GM18873 (cell line): ENCODE measurements around the gene KIAA0930.
"Not testable (repeated sequence)": the region's sequence is repeated elsewhere in the genome, so short reads cannot be mapped to it uniquely, and the experiment has no call there.

Source experiments
- ATAC-seq: cut with Tn5 transposase; IDR thresholded peaks from one replicate; pipeline ENCODE4 v1.9.1; 2021; ENCODE audit warnings: mild to moderate bottlenecking, moderate library complexity, moderate number of reproducible peaks; ENCODE audit not compliant: unreplicated experiment, low FRiP score

Gene KIAA0930

GRCh38 chr22:45240810-45241631 is at the start of gene KIAA0930:
Gene KIAA0930 (minus strand): TSS chr22:45240894. CDS start chr22:45240703, 191 bp downstream.
- ATAC-seq: no peak

GRCh38 chr22:45286854-45287551 is 46.3 kb upstream of the KIAA0930 start:
- ATAC-seq: no peak

GRCh38 chr22:45285263-45286058 is 44.8 kb upstream of the KIAA0930 start:
- ATAC-seq: no peak

GRCh38 chr22:45284705-45285262 is 44.1 kb upstream of the KIAA0930 start, which contains the start of gene UPK3A:
Gene UPK3A (plus strand): TSS chr22:45284949. CDS start chr22:45285014, 65 bp downstream.
- ATAC-seq: no peak

- no peak for ATAC-seq
These were observed 40.3 kb upstream of the KIAA0930 start for GRCh38 chr22:45281010-45281409.

- ATAC-seq: no peak
These were observed 39.9 kb upstream of the KIAA0930 start for GRCh38 chr22:45280587-45280980.

GRCh38 chr22:45278125-45278524 is 37.4 kb upstream of the KIAA0930 start:
- ATAC-seq: no peak

GRCh38 chr22:45277720-45278119 is 37.0 kb upstream of the KIAA0930 start:
- ATAC-seq: not testable (repeated sequence)

- no peak for ATAC-seq
These were observed 35.9 kb upstream of the KIAA0930 start for GRCh38 chr22:45276507-45277105.

- no peak for ATAC-seq
These were observed 32.9 kb upstream of the KIAA0930 start for GRCh38 chr22:45273452-45274075.

- ATAC-seq: no peak
These were observed 31.8 kb upstream of the KIAA0930 start for GRCh38 chr22:45272498-45272897.

- no peak for ATAC-seq
These were observed 31.0 kb upstream of the KIAA0930 start for GRCh38 chr22:45271667-45272201.

GRCh38 chr22:45270095-45271020 is 29.7 kb upstream of the KIAA0930 start:
- no peak for ATAC-seq

GRCh38 chr22:45268958-45269844 is 28.5 kb upstream of the KIAA0930 start:
- ATAC-seq: no peak

- no peak for ATAC-seq
These were observed 27.7 kb upstream of the KIAA0930 start for GRCh38 chr22:45268167-45268957.

GRCh38 chr22:45265535-45265934 is 24.8 kb upstream of the KIAA0930 start:
- ATAC-seq: no peak
